Adrenal gland (tissue), 12 donors: Measurements from ENCODE around the gene PLXNC1. TPM values are rescaled to one million over a fixed set of nuclear protein-coding genes. Genes with fewer than 3 reads are reported as not detected.

Source experiments
- DNase-seq, 7 donors: peaks; one replicate each; pipeline ENCODE4 v3.0.0-alpha.2; 2019 to 2020
- H3K27ac ChIP-seq, 5 donors: fragments of 200-600 bp; sonication (generic) in 4 of 5; 1 replicate in 3 of 5; 2 replicates in 2 of 5; pipeline versions ENCODE4 v1.5.1 to v1.8.0; 2016 to 2020; ENCODE audit warnings: mild to moderate bottlenecking in 1 of 5
- H3K27me3 ChIP-seq: fragments of 200-600 bp; 2 replicates; pipeline ENCODE4 v1.8.0; 2021
- H3K36me3 ChIP-seq, 2 donors: fragments of 200-600 bp; replicated peaks in 1 of 2; 1 replicate in 1 of 2; 2 replicates in 1 of 2; pipeline versions ENCODE4 v1.5.1 to v1.8.0; 2018 to 2022
- H3K4me1 ChIP-seq, 2 donors: fragments of 200-600 bp; replicated peaks in 1 of 2; 1 replicate in 1 of 2; 2 replicates in 1 of 2; pipeline versions ENCODE4 v1.5.1 to v1.8.0; 2018 to 2021
- H3K4me3 ChIP-seq, 4 donors: fragments of 200-600 bp; sonication (generic) in 3 of 4; one replicate each; pipeline ENCODE4 v1.5.1; 2016 to 2018
- H3K9me3 ChIP-seq, 3 donors: fragments of 200-600 bp; sonication (generic) in 1 of 3; replicated peaks in 1 of 3; 1 replicate in 2 of 3; 2 replicates in 1 of 3; pipeline versions ENCODE4 v1.5.1 to v1.8.0; 2016 to 2021
- CTCF ChIP-seq, 6 experiments: fragments of 450-650 bp in 4 of 6; fragments of 200-600 bp in 2 of 6; sonication (generic) in 1 of 6; IDR thresholded peaks; 1 replicate in 5 of 6; 2 replicates in 1 of 6; pipeline versions ENCODE4 v1.5.1 to v1.8.0; 2016 to 2021; ENCODE audit warnings: antibody characterized with exemption in 6 of 6, mild to moderate bottlenecking in 2 of 6, moderate library complexity in 1 of 6
- POLR2A ChIP-seq, 2 donors: fragments of 450-650 bp; IDR thresholded peaks; one replicate each; pipeline ENCODE4 v1.6.1; 2017; ENCODE audit warnings: antibody characterized with exemption in 2 of 2, mild to moderate bottlenecking in 2 of 2, moderate library complexity in 1 of 2
- WGBS, 4 donors: extraction: QIAGEN DNeasy Blood & Tissue Kit in 2 of 4; methylation state at CpG; one replicate each; pipeline versions ENCODE4 v1.1.5 to v1.1.7; 2013 to 2017; 5-methylcytosine and 5-hydroxymethylcytosine counted together
- intact Hi-C, 2 donors: fragments of 100-400 bp; cut with DNase I; formaldehyde crosslinking; loops; one replicate each; pipeline versions ENCODE4 v1.14.1 to v1.15.0; 2022 to 2023
- polyA plus RNA-seq, 3 donors: library from polyadenylated mRNA; stranded (reverse); fragments of 200-250 nt in 2 of 3; fragments of 350-450 nt in 1 of 3; fragmentation: Illumina TruSeq in 1 of 3; extraction: RNeasy Lipid Tissue Mini Kit (QIAGEN cat#74804) in 1 of 3; gene quantifications; one replicate each; pipeline ENCODE4 v1.2.3, GENCODE V29; 2013 to 2014
- total RNA-seq, 9 donors: library from RNA; depleted of rRNA in 4 of 9; stranded (reverse); fragments of >200 nt in 4 of 9; fragments of 120-200 nt in 1 of 9; fragmentation: NEBNext Ultra II Directional in 1 of 9; extraction: Animal tissue kit (Norgen Biotek cat#: 25700) in 1 of 9; gene quantifications; one replicate each; pipeline versions ENCODE4 v1.1.0 to v1.2.4, GENCODE V29; 2013 to 2023
- donor health status: healthy with polysubstance abuse.
- donor health status: Bipolar disorder and iron deficiency.
- donor health status: DM: yes; HTN: yes; CAD: no.
- donor health status: DM: no; HTN: no; CAD: no.
- donor health status: DM: no; HTN: no; CAD: no.
- donor health status: DM: yes; HTN: yes; CAD: no.

Gene PLXNC1
- total and polyA plus RNA-seq, 12 donors, result 2.5 to 23.4 (median 12.3) TPM

GRCh38 chr12:94219622-94220302 lies 71.4 kb downstream of the PLXNC1 start:
- H3K36me3 ChIP-seq, result no peaks in the 10 kb centered on the region
- WGBS, 4 donors, result 70 to 96% (median 92%) methylated on average over 2 of the region's 2 CpGs
- DNase-seq, result no peak
- no peak overlapping the region for H3K27ac ChIP-seq
- H3K4me3 ChIP-seq, result no peak overlapping the region
- intact Hi-C loops, result no loop called here
- no peaks in the 10 kb centered on the region for H3K9me3 ChIP-seq
- no peak for TF ChIP-seq CTCF (IDR thresholded peaks at IDR 0.05)
- H3K4me1 ChIP-seq, result no peaks in the 10 kb centered on the region
- no peaks in the 10 kb centered on the region for H3K27me3 ChIP-seq

- H3K4me1 ChIP-seq, result no peaks in the 10 kb centered on the region
- no peak overlapping the region for H3K27ac ChIP-seq
- WGBS, 4 donors, result 78 to 98% (median 87%) methylated on average over 4 to 5 of the region's 5 CpGs
- H3K27me3 ChIP-seq, result no peaks in the 10 kb centered on the region
- H3K9me3 ChIP-seq, result no peaks in the 10 kb centered on the region
- DNase-seq, result no peak
- intact Hi-C loops, result no loop called here
- TF ChIP-seq CTCF (IDR thresholded peaks at IDR 0.05), result no peak
- TF ChIP-seq POLR2A (IDR thresholded peaks at IDR 0.05), result no peak
- no peaks in the 10 kb centered on the region for H3K36me3 ChIP-seq
- no peak overlapping the region for H3K4me3 ChIP-seq
These were observed 72.4 kb downstream of the PLXNC1 start for GRCh38 chr12:94220804-94221203.

GRCh38 chr12:94222351-94223084 lies 74.1 kb downstream of the PLXNC1 start:
- H3K27ac ChIP-seq, result no peak overlapping the region
- H3K36me3 ChIP-seq, result no peaks in the 10 kb centered on the region
- H3K4me3 ChIP-seq, result no peak overlapping the region
- WGBS, 4 donors, result 82 to 95% (median 94%) methylated on average over 4 of the region's 4 CpGs
- DNase-seq, result no peak
- intact Hi-C loops, result no loop called here
- no peaks in the 10 kb centered on the region for H3K9me3 ChIP-seq
- no peaks in the 10 kb centered on the region for H3K27me3 ChIP-seq
- no peaks in the 10 kb centered on the region for H3K4me1 ChIP-seq
- TF ChIP-seq POLR2A (IDR thresholded peaks at IDR 0.05), result no peak

DNA sequence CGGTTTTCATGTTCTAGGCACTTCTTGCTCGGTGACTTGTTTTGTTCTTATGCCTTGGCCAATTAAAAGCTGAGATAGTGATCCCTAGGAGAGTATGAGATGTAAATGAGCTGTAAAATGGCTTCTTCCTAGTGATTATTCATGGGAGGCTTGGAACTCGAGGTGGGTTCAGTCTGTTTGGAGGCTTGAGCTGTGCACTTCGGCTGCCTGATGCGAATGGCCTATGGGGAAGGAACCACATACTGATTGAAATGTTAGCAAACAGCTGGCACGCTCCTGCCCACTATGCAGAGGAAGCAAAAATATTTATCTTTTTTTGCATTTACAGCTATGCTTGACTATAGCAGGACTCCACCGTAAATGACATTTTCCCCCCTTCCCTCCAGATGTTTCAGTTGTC lies 75.5 kb downstream of the PLXNC1 start:
- no peak for DNase-seq
- 89 to 97% (median 94%) methylated on average over 7 of the region's 7 CpGs for WGBS, 4 donors
- intact Hi-C loops, result no loop called here
- H3K36me3 ChIP-seq, result no peaks in the 10 kb centered on the region
- no peaks in the 10 kb centered on the region for H3K27me3 ChIP-seq
- no peaks in the 10 kb centered on the region for H3K4me1 ChIP-seq
- no peaks in the 10 kb centered on the region for H3K9me3 ChIP-seq
- H3K27ac ChIP-seq, result no peak overlapping the region
- H3K4me3 ChIP-seq, result no peak overlapping the region
- TF ChIP-seq CTCF (IDR thresholded peaks at IDR 0.05) (no peak), POLR2A (IDR thresholded peaks at IDR 0.05) (no peak)
